Activated CD4-positive, alpha-beta T cell treated with anti-CD3 and anti-CD28 coated beads, Interleukin-2, amount 50 U/mL, for 24 hours (primary cell): Measurements from ENCODE around the gene ZNF32.

Experiments used
- DNase-seq, 2 donors: peaks; one replicate each; pipeline ENCODE4 v3.0.0-alpha.2; 2020; ENCODE audit warnings: low read depth in 1 of 2, low spot score in 1 of 2

ZNF32 gene

GRCh38 chr10:43681220-43681619 lies 32.5 kb upstream of the ZNF32 start:
- no peak for DNase-seq

GRCh38 chr10:43680035-43680434 lies 31.4 kb upstream of the ZNF32 start:
- no peak for DNase-seq

- DNase-seq, result no peak
Observed at GRCh38 chr10:43679509-43679908, 30.8 kb upstream of the ZNF32 start.

GRCh38 chr10:43678654-43679053 lies 30.0 kb upstream of the ZNF32 start:
- DNase-seq, result no peak

GRCh38 chr10:43676901-43677300 lies 28.2 kb upstream of the ZNF32 start:
- DNase-seq, result no peak

- DNase-seq, result no peak
Observed at GRCh38 chr10:43676331-43676730, 27.6 kb upstream of the ZNF32 start.

- no peak for DNase-seq
Observed at GRCh38 chr10:43674553-43675210, 26.0 kb upstream of the ZNF32 start.

GRCh38 chr10:43673471-43673870 lies 24.8 kb upstream of the ZNF32 start:
- no peak for DNase-seq

GRCh38 chr10:43671659-43672531 lies 23.2 kb upstream of the ZNF32 start:
- DNase-seq, result peak in 1 of 2 donors; percentile 56

- no peak for DNase-seq
Observed at GRCh38 chr10:43669386-43669785, 20.7 kb upstream of the ZNF32 start.

- DNase-seq, result no peak
Observed at GRCh38 chr10:43667761-43668386, 19.2 kb upstream of the ZNF32 start.

GRCh38 chr10:43667317-43667731 lies 18.6 kb upstream of the ZNF32 start:
- DNase-seq, result no peak

GRCh38 chr10:43666552-43666951 lies 17.9 kb upstream of the ZNF32 start:
- DNase-seq, result no peak

GRCh38 chr10:43665054-43665453 lies 16.4 kb upstream of the ZNF32 start:
- DNase-seq, result no peak

- no peak for DNase-seq
Observed at GRCh38 chr10:43658227-43658626, 9.5 kb upstream of the ZNF32 start.

GRCh38 chr10:43655311-43655710 lies 6.6 kb upstream of the ZNF32 start:
- no peak for DNase-seq

GRCh38 chr10:43653746-43654145 lies 5.1 kb upstream of the ZNF32 start:
- no peak for DNase-seq

- DNase-seq, result no peak
Observed at GRCh38 chr10:43649185-43649523, 473 bp upstream of the ZNF32 start.

GRCh38 chr10:43648095-43648397 lies 635 bp downstream of the ZNF32 start:
- DNase-seq, result peak in 1 of 2 donors; percentile 11

- no peak for DNase-seq
Observed at GRCh38 chr10:43647576-43647975, 1.1 kb downstream of the ZNF32 start.

GRCh38 chr10:43645866-43646265 lies 2.8 kb downstream of the ZNF32 start:
- no peak for DNase-seq

- no peak for DNase-seq
Observed at GRCh38 chr10:43644252-43644651, 4.4 kb downstream of the ZNF32 start.
